Panc1 (cell line): ENCODE data around the gene IL11.

ENCODE experiments used
- POLR2AphosphoS5 ChIP-seq: IDR thresholded peaks from 2 replicates; pipeline ENCODE4 v1.6.1; 2012; ENCODE audit warnings: mild to moderate bottlenecking, low read depth, low read length, moderate library complexity
- TCF7L2 ChIP-seq: IDR thresholded peaks from 2 replicates; pipeline ENCODE4 v1.6.1; 2011; ENCODE audit warnings: mild to moderate bottlenecking, low read depth, low read length, inconsistent platforms
- TF ChIP-seq, protein P1 (sequence below): fragments of 450-650 bp; IDR thresholded peaks from 2 replicates; pipeline ENCODE4 v1.5.1; 2017; ENCODE audit warnings: mild to moderate bottlenecking

DNA sequence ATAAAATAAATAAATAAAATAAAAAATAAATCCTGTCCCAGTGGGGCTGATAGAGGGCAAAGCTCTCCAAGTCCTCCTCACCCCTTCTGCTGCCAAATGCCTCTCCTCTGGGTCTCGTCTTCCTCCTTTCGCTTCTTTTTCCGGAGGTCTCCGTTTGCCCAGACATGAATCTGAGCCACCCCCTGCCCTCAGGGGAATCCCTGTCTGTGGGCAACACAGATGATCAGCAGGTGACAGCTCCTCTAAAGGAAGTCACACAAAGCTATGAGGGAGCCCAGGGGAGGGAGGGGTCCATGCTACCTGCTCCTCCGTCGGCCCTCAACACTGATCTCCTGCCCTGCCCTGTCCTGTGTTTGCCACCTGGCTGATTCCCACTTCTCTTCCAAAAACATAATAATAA lies 45.6 kb downstream of the IL11 start:
- no peak for TF ChIP-seq POLR2AphosphoS5
- TF ChIP-seq, protein P1, sequence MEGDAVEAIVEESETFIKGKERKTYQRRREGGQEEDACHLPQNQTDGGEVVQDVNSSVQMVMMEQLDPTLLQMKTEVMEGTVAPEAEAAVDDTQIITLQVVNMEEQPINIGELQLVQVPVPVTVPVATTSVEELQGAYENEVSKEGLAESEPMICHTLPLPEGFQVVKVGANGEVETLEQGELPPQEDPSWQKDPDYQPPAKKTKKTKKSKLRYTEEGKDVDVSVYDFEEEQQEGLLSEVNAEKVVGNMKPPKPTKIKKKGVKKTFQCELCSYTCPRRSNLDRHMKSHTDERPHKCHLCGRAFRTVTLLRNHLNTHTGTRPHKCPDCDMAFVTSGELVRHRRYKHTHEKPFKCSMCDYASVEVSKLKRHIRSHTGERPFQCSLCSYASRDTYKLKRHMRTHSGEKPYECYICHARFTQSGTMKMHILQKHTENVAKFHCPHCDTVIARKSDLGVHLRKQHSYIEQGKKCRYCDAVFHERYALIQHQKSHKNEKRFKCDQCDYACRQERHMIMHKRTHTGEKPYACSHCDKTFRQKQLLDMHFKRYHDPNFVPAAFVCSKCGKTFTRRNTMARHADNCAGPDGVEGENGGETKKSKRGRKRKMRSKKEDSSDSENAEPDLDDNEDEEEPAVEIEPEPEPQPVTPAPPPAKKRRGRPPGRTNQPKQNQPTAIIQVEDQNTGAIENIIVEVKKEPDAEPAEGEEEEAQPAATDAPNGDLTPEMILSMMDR: no peak
- no peak for TF ChIP-seq TCF7L2
